ENCODE results near the gene CCL4. TPM values are rescaled to one million over a fixed set of nuclear protein-coding genes. Genes with fewer than 3 reads are reported as not detected.

The CCL4 gene
- total and polyA plus RNA-seq, 9 donors: 1.1 to 7.7 (median 2.4) TPM

- Histone ChIP-seq H3K36me3 (ENCODE audit: control insufficient read depth, insufficient read depth, low read length) (no peaks in the 10 kb centered on the region), H3K4me3 (ENCODE audit: low read length) (no peak overlapping the region), H3K9me3 (replicated peaks; ENCODE audit: control insufficient read depth, low read depth, low read length) (peaks cover 15% of the 10 kb centered on the region), H3K4me1 (ENCODE audit: control insufficient read depth, insufficient read depth, low read length) (no peaks in the 10 kb centered on the region), H3K27me3 (ENCODE audit: control insufficient read depth, insufficient read depth, low read length) (no peaks in the 10 kb centered on the region), H3K27ac (ENCODE audit: low read length) (no peak overlapping the region)
- 80% methylated on average over 4 of the region's 6 CpGs for WGBS (ENCODE audit: insufficient coverage)
- DNase-seq: no peak
These were observed 24.3 kb downstream of the CCL4 start for GRCh38 chr17:36127911-36128310.

- Histone ChIP-seq H3K27ac (ENCODE audit: low read length) (no peak overlapping the region), H3K27me3 (ENCODE audit: control insufficient read depth, insufficient read depth, low read length) (no peaks in the 10 kb centered on the region), H3K4me1 (ENCODE audit: control insufficient read depth, insufficient read depth, low read length) (no peaks in the 10 kb centered on the region), H3K36me3 (ENCODE audit: control insufficient read depth, insufficient read depth, low read length) (no peaks in the 10 kb centered on the region), H3K4me3 (ENCODE audit: low read length) (no peak overlapping the region), H3K9me3 (replicated peaks; ENCODE audit: control insufficient read depth, low read depth, low read length) (peaks cover 15% of the 10 kb centered on the region)
- no peak for DNase-seq
- WGBS (ENCODE audit: insufficient coverage): 68% methylated on average over 4 of the region's 4 CpGs
These were observed 24.9 kb downstream of the CCL4 start for GRCh38 chr17:36128411-36128978.

- Histone ChIP-seq H3K4me3 (ENCODE audit: low read length) (no peak overlapping the region), H3K9me3 (replicated peaks; ENCODE audit: control insufficient read depth, low read depth, low read length) (peaks cover 15% of the 10 kb centered on the region), H3K27ac (ENCODE audit: low read length) (no peak overlapping the region), H3K27me3 (ENCODE audit: control insufficient read depth, insufficient read depth, low read length) (no peaks in the 10 kb centered on the region), H3K4me1 (ENCODE audit: control insufficient read depth, insufficient read depth, low read length) (no peaks in the 10 kb centered on the region), H3K36me3 (ENCODE audit: control insufficient read depth, insufficient read depth, low read length) (no peaks in the 10 kb centered on the region)
- 78% methylated on average over 1 of the region's 1 CpG for WGBS (ENCODE audit: insufficient coverage)
- DNase-seq: no peak
These were observed 26.0 kb downstream of the CCL4 start for GRCh38 chr17:36129616-36130015.

- no peaks in the 10 kb centered on the region for H3K4me1 ChIP-seq (ENCODE audit: control insufficient read depth, insufficient read depth, low read length)
- no peaks in the 10 kb centered on the region for H3K36me3 ChIP-seq (ENCODE audit: control insufficient read depth, insufficient read depth, low read length)
- DNase-seq: no peak
- H3K9me3 ChIP-seq (replicated peaks; ENCODE audit: control insufficient read depth, low read depth, low read length): peaks cover 9% of the 10 kb centered on the region
- H3K27ac ChIP-seq (ENCODE audit: low read length): no peak overlapping the region
- H3K4me3 ChIP-seq (ENCODE audit: low read length): no peak overlapping the region
- peaks cover under 1% of the 10 kb centered on the region for H3K27me3 ChIP-seq (ENCODE audit: control insufficient read depth, insufficient read depth, low read length)
- WGBS (ENCODE audit: insufficient coverage): 48% methylated on average over 2 of the region's 5 CpGs
These were observed 26.7 kb downstream of the CCL4 start for GRCh38 chr17:36130346-36130745.

- H3K4me1 ChIP-seq (ENCODE audit: control insufficient read depth, insufficient read depth, low read length): no peaks in the 10 kb centered on the region
- H3K36me3 ChIP-seq (ENCODE audit: control insufficient read depth, insufficient read depth, low read length): no peaks in the 10 kb centered on the region
- H3K4me3 ChIP-seq (ENCODE audit: low read length): no peak overlapping the region
- DNase-seq: no peak
- no peaks in the 10 kb centered on the region for H3K9me3 ChIP-seq (replicated peaks; ENCODE audit: control insufficient read depth, low read depth, low read length)
- H3K27ac ChIP-seq (ENCODE audit: low read length): no peak overlapping the region
- H3K27me3 ChIP-seq (ENCODE audit: control insufficient read depth, insufficient read depth, low read length): peaks cover 6% of the 10 kb centered on the region
- no CpG with 5 or more reads among the region's 2 CpGs for WGBS (ENCODE audit: insufficient coverage)
These were observed 27.8 kb downstream of the CCL4 start for GRCh38 chr17:36131421-36131820.

- H3K27ac ChIP-seq (ENCODE audit: low read length): no peak overlapping the region
- no peak overlapping the region for H3K4me3 ChIP-seq (ENCODE audit: low read length)
- DNase-seq: no peak
- no peaks in the 10 kb centered on the region for H3K9me3 ChIP-seq (replicated peaks; ENCODE audit: control insufficient read depth, low read depth, low read length)
- H3K36me3 ChIP-seq (ENCODE audit: control insufficient read depth, insufficient read depth, low read length): no peaks in the 10 kb centered on the region
- H3K27me3 ChIP-seq (ENCODE audit: control insufficient read depth, insufficient read depth, low read length): peaks cover 6% of the 10 kb centered on the region
- no peaks in the 10 kb centered on the region for H3K4me1 ChIP-seq (ENCODE audit: control insufficient read depth, insufficient read depth, low read length)
- 100% methylated on average over 1 of the region's 3 CpGs for WGBS (ENCODE audit: insufficient coverage)
These were observed 28.3 kb downstream of the CCL4 start for GRCh38 chr17:36131931-36132330.

- no peak for DNase-seq
- Histone ChIP-seq H3K4me1 (ENCODE audit: control insufficient read depth, insufficient read depth, low read length) (no peaks in the 10 kb centered on the region), H3K36me3 (ENCODE audit: control insufficient read depth, insufficient read depth, low read length) (no peaks in the 10 kb centered on the region), H3K9me3 (replicated peaks; ENCODE audit: control insufficient read depth, low read depth, low read length) (no peaks in the 10 kb centered on the region), H3K4me3 (ENCODE audit: low read length) (no peak overlapping the region), H3K27me3 (ENCODE audit: control insufficient read depth, insufficient read depth, low read length) (peaks cover 6% of the 10 kb centered on the region), H3K27ac (ENCODE audit: low read length) (no peak overlapping the region)
- WGBS (ENCODE audit: insufficient coverage): no CpG with 5 or more reads among the region's 2 CpGs
These were observed 28.8 kb downstream of the CCL4 start for GRCh38 chr17:36132421-36132831.

- peaks cover 6% of the 10 kb centered on the region for H3K27me3 ChIP-seq (ENCODE audit: control insufficient read depth, insufficient read depth, low read length)
- H3K27ac ChIP-seq (ENCODE audit: low read length): no peak overlapping the region
- WGBS (ENCODE audit: insufficient coverage): 20% methylated on average over 1 of the region's 4 CpGs
- H3K36me3 ChIP-seq (ENCODE audit: control insufficient read depth, insufficient read depth, low read length): no peaks in the 10 kb centered on the region
- H3K4me1 ChIP-seq (ENCODE audit: control insufficient read depth, insufficient read depth, low read length): no peaks in the 10 kb centered on the region
- DNase-seq: peak; percentile 80
- H3K9me3 ChIP-seq (replicated peaks; ENCODE audit: control insufficient read depth, low read depth, low read length): no peaks in the 10 kb centered on the region
- no peak overlapping the region for H3K4me3 ChIP-seq (ENCODE audit: low read length)
These were observed 30.1 kb downstream of the CCL4 start for GRCh38 chr17:36133602-36134236.

GRCh38 chr17:36135465-36135864, 31.8 kb downstream of the CCL4 start:
- H3K9me3 ChIP-seq (replicated peaks; ENCODE audit: control insufficient read depth, low read depth, low read length): no peaks in the 10 kb centered on the region
- H3K4me1 ChIP-seq (ENCODE audit: control insufficient read depth, insufficient read depth, low read length): no peaks in the 10 kb centered on the region
- DNase-seq: no peak
- H3K27me3 ChIP-seq (ENCODE audit: control insufficient read depth, insufficient read depth, low read length): peaks cover 6% of the 10 kb centered on the region
- H3K27ac ChIP-seq (ENCODE audit: low read length): no peak overlapping the region
- 63% methylated on average over 1 of the region's 4 CpGs for WGBS (ENCODE audit: insufficient coverage)
- no peak overlapping the region for H3K4me3 ChIP-seq (ENCODE audit: low read length)
- no peaks in the 10 kb centered on the region for H3K36me3 ChIP-seq (ENCODE audit: control insufficient read depth, insufficient read depth, low read length)

GRCh38 chr17:36136036-36136435, 32.4 kb downstream of the CCL4 start:
- no peaks in the 10 kb centered on the region for H3K4me1 ChIP-seq (ENCODE audit: control insufficient read depth, insufficient read depth, low read length)
- peaks cover 6% of the 10 kb centered on the region for H3K27me3 ChIP-seq (ENCODE audit: control insufficient read depth, insufficient read depth, low read length)
- DNase-seq: no peak
- 77% methylated on average over 1 of the region's 1 CpG for WGBS (ENCODE audit: insufficient coverage)
- no peaks in the 10 kb centered on the region for H3K36me3 ChIP-seq (ENCODE audit: control insufficient read depth, insufficient read depth, low read length)
- no peaks in the 10 kb centered on the region for H3K9me3 ChIP-seq (replicated peaks; ENCODE audit: control insufficient read depth, low read depth, low read length)
- no peak overlapping the region for H3K4me3 ChIP-seq (ENCODE audit: low read length)
- H3K27ac ChIP-seq (ENCODE audit: low read length): no peak overlapping the region

All from muscle of leg (tissue), 11 donors.